ENCODE measurements around the gene DNAJC3. TPM values are rescaled to one million over a fixed set of nuclear protein-coding genes. Genes with fewer than 3 reads are reported as not detected.

The DNAJC3 gene
- total and polyA plus RNA-seq, 2 of the 13 experiments (the other 11 are each of a cell fraction or from before 2014, with no cell fraction given) = 10.4 to 48.2 TPM

GRCh38 chr13:95642028-95642621, 34.8 kb upstream of the DNAJC3 start:
- BruUV-seq (replicated peaks) = no TSS peak
- Histone ChIP-seq H3K4me2 (ENCODE audit: low read depth, low read length) (peak overlapping the region; percentile 91), H3K9ac (ENCODE audit: insufficient read depth, low read depth, low read length) (peak overlapping the region; percentile 43; the same call in 1 of the 2 replicates), H3K4me1 (ENCODE audit: insufficient read depth, low read length) (peaks cover 19% of the 10 kb centered on the region), H2AFZ (ENCODE audit: low read length) (no peak overlapping the region), H3K9me3 (ENCODE audit: low read length) (no peaks in the 10 kb centered on the region), H3K36me3 (replicated peaks in 1 of 2; ENCODE audit: control insufficient read depth in 1 of 2, insufficient read depth in 2 of 2, low read length in 2 of 2) (peaks cover 2 to 6% of the 10 kb centered on the region in 2 experiments; a peak in 2 of 5 replicates), H3K27ac (ENCODE audit: extremely low read length, insufficient read depth, low read length) (peak overlapping the region; percentile 48), H3K4me3 (replicated peaks in 1 of 3; ENCODE audit: insufficient read depth in 1 of 3, low read depth in 2 of 3, low read length in 3 of 3) (peak overlapping the region; percentile 35 to 73 (median 50); a peak in 5 of 6 replicates), H3K27me3 (ENCODE audit: control insufficient read depth in 1 of 2, insufficient read depth in 2 of 2, low read length in 2 of 2) (no peaks in the 10 kb centered on the region; a peak in 1 of 5 replicates), H4K20me1 (ENCODE audit: insufficient read depth, low read length) (no peaks in the 10 kb centered on the region), H3K79me2 (ENCODE audit: insufficient read depth, low read length) (peaks cover 10% of the 10 kb centered on the region)
- FAIRE-seq (no peak), DNase-seq (ENCODE audit: low spot score) (peak; percentile 44), ATAC-seq (peak; percentile 80)
- WGBS (ENCODE audit: low lambda C conversion rate) = 82% methylated on average over 9 of the region's 35 CpGs
- ChIA-PET CTCF (ENCODE audit: low intra/inter-chr PET ratio, low total read pairs) (no interaction called here), POLR2A (no interaction called here)
- in situ Hi-C loops (cut with HindIII; ENCODE audit: extremely low pct_ligation_motif_present, low pct_unique_long_range_greater_than_20kb) = no loop called here
- intact Hi-C loops (cut with micrococcal nuclease; ENCODE audit: unreplicated experiment) = loop anchor here (5.0 kb wide), 1 partner anchor 35 kb away; the partner anchor contains the start of gene DNAJC3
- no peak for TF ChIP-seq HOMEZ (CRISPR knock-in tag; IDR thresholded peaks at IDR 0.05; ENCODE audit: low read depth)
- peak; percentile 86 for TF ChIP-seq HNF4G (IDR thresholded peaks at IDR 0.05; ENCODE audit: borderline replicate concordance, low read depth, low read length)
- TF ChIP-seq HNF4G (CRISPR knock-in tag; IDR thresholded peaks at IDR 0.05; ENCODE audit: borderline replicate concordance, low read depth) = peak; percentile 29; the same call in 1 of the 2 replicates
- TF ChIP-seq ZNF780A (CRISPR knock-in tag; IDR thresholded peaks at IDR 0.05) = no peak
- peak; percentile 88 for TF ChIP-seq RFX3 (CRISPR knock-in tag; IDR thresholded peaks at IDR 0.05)
- peak; percentile 3 for TF ChIP-seq HNRNPK (IDR thresholded peaks at IDR 0.05; ENCODE audit: low read depth, low read length, poor library complexity, severe bottlenecking)
- peak; percentile 59 for TF ChIP-seq ZNF687 (CRISPR knock-in tag; IDR thresholded peaks at IDR 0.05)
- peak; percentile 17; the same call in 1 of the 2 replicates for TF ChIP-seq MYC (CRISPR knock-in tag; IDR thresholded peaks at IDR 0.05; ENCODE audit: borderline replicate concordance)
- 0 out of 2 replicates have a peak, but pooled peaks have one; percentile 23 for TF ChIP-seq KMT2A (CRISPR knock-in tag; IDR thresholded peaks at IDR 0.05)
- no peak for TF ChIP-seq RBAK (CRISPR knock-in tag; IDR thresholded peaks at IDR 0.05)
- no peak for TF ChIP-seq ZNF44 (CRISPR knock-in tag; IDR thresholded peaks at IDR 0.05)
- TF ChIP-seq CBFB (CRISPR knock-in tag; IDR thresholded peaks at IDR 0.05) = no peak
- TF ChIP-seq DMTF1 (CRISPR knock-in tag; IDR thresholded peaks at IDR 0.05) = no peak
- TF ChIP-seq SALL1 (CRISPR knock-in tag; IDR thresholded peaks at IDR 0.05) = peak; percentile 61; the same call in 1 of the 2 replicates
- no peak for TF ChIP-seq ZNF441 (CRISPR knock-in tag; IDR thresholded peaks at IDR 0.05; ENCODE audit: borderline replicate concordance)
- TF ChIP-seq ZBTB42 (CRISPR knock-in tag; IDR thresholded peaks at IDR 0.05) = no peak
- no peak for TF ChIP-seq ZSCAN12 (CRISPR knock-in tag; IDR thresholded peaks at IDR 0.05)
